ENCODE results near the gene AKAP13.
"Not testable (repeated sequence)": the region's sequence is repeated elsewhere in the genome, so short reads cannot be mapped to it uniquely, and the experiment has no call there.

Gene AKAP13

GRCh38 chr15:85380217-85380811, at the start of gene AKAP13:
AKAP13 (plus strand) TSS chr15:85380603; CDS start chr15:85485721, 105,118 bp downstream.
- peak; percentile 98 for DNase-seq

- DNase-seq, result peak; percentile 92
Measured at GRCh38 chr15:85330901-85331588, 49.4 kb upstream of the AKAP13 start.

- DNase-seq, result no peak
Measured at GRCh38 chr15:85331655-85332285, 48.6 kb upstream of the AKAP13 start.

GRCh38 chr15:85333132-85333831, 47.1 kb upstream of the AKAP13 start:
- no peak for DNase-seq

- DNase-seq, result no peak
Measured at GRCh38 chr15:85334241-85334640, 46.2 kb upstream of the AKAP13 start.

GRCh38 chr15:85335193-85335942, 45.0 kb upstream of the AKAP13 start:
- DNase-seq, result no peak

- DNase-seq, result peak; percentile 20
Measured at GRCh38 chr15:85336880-85337279, 43.5 kb upstream of the AKAP13 start.

- DNase-seq, result peak; percentile 37
Measured at GRCh38 chr15:85337425-85338074, 42.9 kb upstream of the AKAP13 start.

GRCh38 chr15:85340321-85340665, 40.1 kb upstream of the AKAP13 start:
- DNase-seq, result no peak

- DNase-seq, result peak; percentile 53
Measured at GRCh38 chr15:85340852-85341251, 39.6 kb upstream of the AKAP13 start.

- DNase-seq, result peak; percentile 67
Measured at GRCh38 chr15:85342163-85342562, 38.2 kb upstream of the AKAP13 start.

- DNase-seq, result not testable (repeated sequence)
Measured at GRCh38 chr15:85343443-85343842, 37.0 kb upstream of the AKAP13 start.

GRCh38 chr15:85344241-85344640, 36.2 kb upstream of the AKAP13 start:
- DNase-seq, result not testable (repeated sequence)

- peak; percentile 31 for DNase-seq
Measured at GRCh38 chr15:85344653-85345114, 35.7 kb upstream of the AKAP13 start.

GRCh38 chr15:85345196-85345918, 35.0 kb upstream of the AKAP13 start:
- DNase-seq, result not testable (repeated sequence)

GRCh38 chr15:85346462-85347084, 33.8 kb upstream of the AKAP13 start:
- peak; percentile 22 for DNase-seq

GRCh38 chr15:85347264-85348047, 32.9 kb upstream of the AKAP13 start:
- DNase-seq, result peak; percentile 91

- peak; percentile 81 for DNase-seq
Measured at GRCh38 chr15:85348048-85348766, 32.2 kb upstream of the AKAP13 start.

- DNase-seq, result peak; percentile 5
Measured at GRCh38 chr15:85349062-85349461, 31.3 kb upstream of the AKAP13 start.

Data from NCI-H69 (cell line).